Lower leg skin (tissue), 4 donors: ENCODE results near the gene ST8SIA3. TPM values are rescaled to one million over a fixed set of nuclear protein-coding genes. Genes with fewer than 3 reads are reported as not detected.

Experiments
- DNase-seq, 2 donors: peaks; one replicate each; pipeline ENCODE4 v3.0.0-alpha.2; 2019; ENCODE audit warnings: low spot score in 2 of 2
- H3K4me3 ChIP-seq: fragments of 200-600 bp; sonication (generic); 2 replicates; pipeline ENCODE4 v1.5.1; 2017; ENCODE audit warnings: mild to moderate bottlenecking, low read depth; ENCODE audit not compliant: poor library complexity, severe bottlenecking
- POLR2A ChIP-seq, 2 donors: fragments of 450-650 bp; IDR thresholded peaks; one replicate each; pipeline ENCODE4 v1.6.1; 2016 to 2017; ENCODE audit warnings: antibody characterized with exemption in 2 of 2, mild to moderate bottlenecking in 1 of 2, moderate library complexity in 1 of 2
- WGBS, 2 donors: methylation state at CpG; one replicate each; pipeline ENCODE4 v1.1.5; 2018; 5-methylcytosine and 5-hydroxymethylcytosine counted together
- intact Hi-C: fragments of 100-400 bp; cut with DNase I; formaldehyde crosslinking; loops from one replicate; pipeline ENCODE4 v1.15.0; 2023; ENCODE audit warnings: low total_unique reads
- total RNA-seq, 4 donors: library from RNA; depleted of rRNA; stranded (reverse); fragments of >200 nt; gene quantifications; one replicate each; pipeline ENCODE4 v1.1.0, GENCODE V29; 2016
- TF ChIP-seq, protein P1 (sequence below), 3 donors: fragments of 450-650 bp; IDR thresholded peaks; one replicate each; pipeline ENCODE4 v1.5.1; 2016; ENCODE audit warnings: antibody characterized with exemption in 3 of 3, mild to moderate bottlenecking in 3 of 3, moderate library complexity in 2 of 3

ST8SIA3 gene, protein sequence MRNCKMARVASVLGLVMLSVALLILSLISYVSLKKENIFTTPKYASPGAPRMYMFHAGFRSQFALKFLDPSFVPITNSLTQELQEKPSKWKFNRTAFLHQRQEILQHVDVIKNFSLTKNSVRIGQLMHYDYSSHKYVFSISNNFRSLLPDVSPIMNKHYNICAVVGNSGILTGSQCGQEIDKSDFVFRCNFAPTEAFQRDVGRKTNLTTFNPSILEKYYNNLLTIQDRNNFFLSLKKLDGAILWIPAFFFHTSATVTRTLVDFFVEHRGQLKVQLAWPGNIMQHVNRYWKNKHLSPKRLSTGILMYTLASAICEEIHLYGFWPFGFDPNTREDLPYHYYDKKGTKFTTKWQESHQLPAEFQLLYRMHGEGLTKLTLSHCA
- not detected for total RNA-seq

DNA sequence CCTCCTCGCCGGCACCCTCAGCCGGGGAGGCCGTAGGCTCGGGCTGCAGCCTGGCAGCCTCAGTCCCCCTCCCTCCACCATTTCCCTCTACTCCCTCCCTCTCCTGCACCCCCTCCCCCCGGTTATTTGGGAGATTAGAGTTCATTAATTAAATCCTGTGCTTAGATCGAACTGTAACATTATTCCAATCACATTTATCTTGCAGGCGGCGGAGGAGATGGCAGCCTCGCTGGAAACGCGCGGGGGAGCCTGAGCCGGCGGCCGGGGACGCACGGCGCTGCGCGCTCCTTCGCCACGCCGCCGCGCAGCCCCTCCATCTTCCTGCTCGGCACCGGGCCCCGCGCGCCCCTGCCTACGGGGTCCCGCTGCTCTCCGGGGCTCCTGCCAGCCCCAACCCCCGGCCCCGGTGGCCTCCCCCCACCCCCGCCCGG, at the start of gene ST8SIA3:
ST8SIA3 (plus strand) TSS at position 287 of the 431 bp plus-strand sequence. CDS start 290 bp downstream, outside the sequence.
- intact Hi-C loops: no loop called here
- no peak for DNase-seq
- 2 to 6% methylated on average over 18 to 30 of the region's 38 CpGs for WGBS, 2 donors
- TF ChIP-seq, protein P1, sequence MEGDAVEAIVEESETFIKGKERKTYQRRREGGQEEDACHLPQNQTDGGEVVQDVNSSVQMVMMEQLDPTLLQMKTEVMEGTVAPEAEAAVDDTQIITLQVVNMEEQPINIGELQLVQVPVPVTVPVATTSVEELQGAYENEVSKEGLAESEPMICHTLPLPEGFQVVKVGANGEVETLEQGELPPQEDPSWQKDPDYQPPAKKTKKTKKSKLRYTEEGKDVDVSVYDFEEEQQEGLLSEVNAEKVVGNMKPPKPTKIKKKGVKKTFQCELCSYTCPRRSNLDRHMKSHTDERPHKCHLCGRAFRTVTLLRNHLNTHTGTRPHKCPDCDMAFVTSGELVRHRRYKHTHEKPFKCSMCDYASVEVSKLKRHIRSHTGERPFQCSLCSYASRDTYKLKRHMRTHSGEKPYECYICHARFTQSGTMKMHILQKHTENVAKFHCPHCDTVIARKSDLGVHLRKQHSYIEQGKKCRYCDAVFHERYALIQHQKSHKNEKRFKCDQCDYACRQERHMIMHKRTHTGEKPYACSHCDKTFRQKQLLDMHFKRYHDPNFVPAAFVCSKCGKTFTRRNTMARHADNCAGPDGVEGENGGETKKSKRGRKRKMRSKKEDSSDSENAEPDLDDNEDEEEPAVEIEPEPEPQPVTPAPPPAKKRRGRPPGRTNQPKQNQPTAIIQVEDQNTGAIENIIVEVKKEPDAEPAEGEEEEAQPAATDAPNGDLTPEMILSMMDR (IDR thresholded peaks at IDR 0.05): no peak
- no peak for TF ChIP-seq POLR2A (IDR thresholded peaks at IDR 0.05)
- no peak within 1 kb of the TSS for H3K4me3 ChIP-seq

GRCh38 chr18:57311472-57311871, 40.9 kb upstream of the ST8SIA3 start:
- no peak overlapping the region for H3K4me3 ChIP-seq
- no peak for TF ChIP-seq POLR2A (IDR thresholded peaks at IDR 0.05)
- TF ChIP-seq, protein P1 (IDR thresholded peaks at IDR 0.05): no peak
- 72 to 73% methylated on average over 4 of the region's 4 CpGs for WGBS, 2 donors
- DNase-seq: no peak
- intact Hi-C loops: no loop called here

GRCh38 chr18:57312346-57313144, 39.8 kb upstream of the ST8SIA3 start:
- DNase-seq: no peak
- TF ChIP-seq POLR2A (IDR thresholded peaks at IDR 0.05): no peak
- no peak overlapping the region for H3K4me3 ChIP-seq
- 70 to 71% methylated on average over 3 of the region's 3 CpGs for WGBS, 2 donors
- intact Hi-C loops: no loop called here

GRCh38 chr18:57320603-57321002, 31.8 kb upstream of the ST8SIA3 start:
- H3K4me3 ChIP-seq: no peak overlapping the region
- no peak for DNase-seq
- intact Hi-C loops: no loop called here
- TF ChIP-seq, protein P1 (IDR thresholded peaks at IDR 0.05): no peak
- no peak for TF ChIP-seq POLR2A (IDR thresholded peaks at IDR 0.05)
- 73 to 80% methylated on average over 2 of the region's 2 CpGs for WGBS, 2 donors

DNA sequence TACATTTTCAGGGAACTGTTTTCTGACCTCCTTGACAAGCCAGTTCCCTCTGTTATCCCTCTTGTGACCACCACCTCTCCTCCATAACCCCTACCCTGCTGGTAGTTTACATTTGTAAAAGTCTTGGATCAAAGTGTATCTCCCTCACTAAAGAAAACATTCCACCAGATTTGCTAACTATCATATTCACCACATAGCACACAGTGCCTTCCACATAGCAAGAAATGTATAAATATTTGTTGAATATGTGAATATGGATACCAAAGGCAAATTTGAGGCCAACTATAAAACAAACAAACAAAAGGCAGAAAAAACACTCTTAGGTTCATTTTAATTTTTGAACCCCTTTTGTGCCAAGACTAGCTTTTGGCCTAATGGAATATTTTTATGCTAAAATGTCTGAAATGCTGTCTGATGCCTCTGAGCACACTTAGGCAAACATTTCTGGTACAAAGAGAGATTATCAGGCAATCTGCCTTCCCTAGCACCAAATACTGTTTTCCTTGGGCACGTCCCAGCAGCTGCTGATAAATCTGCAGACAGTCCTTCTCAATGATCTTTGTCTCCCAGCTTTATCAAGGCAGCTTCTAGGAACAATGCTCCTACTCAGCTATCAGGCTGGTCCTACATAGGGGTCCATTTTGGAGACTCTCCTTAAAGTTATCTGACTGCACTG, 26.7 kb upstream of the ST8SIA3 start:
- intact Hi-C loops: no loop called here
- no peak for DNase-seq

More for the DNA sequence above, 26.7 kb upstream of the ST8SIA3 start:
- 46 to 47% methylated on average over 1 of the region's 1 CpG for WGBS, 2 donors
- TF ChIP-seq, protein P1 (IDR thresholded peaks at IDR 0.05): no peak
- TF ChIP-seq POLR2A (IDR thresholded peaks at IDR 0.05): no peak
- H3K4me3 ChIP-seq: no peak overlapping the region
